Skeletal muscle tissue (tissue), 4 donors: ENCODE data around the gene EOLA2. TPM values are rescaled to one million over a fixed set of nuclear protein-coding genes. Genes with fewer than 3 reads are reported as not detected.
"Not testable (repeated sequence)": the region's sequence is repeated elsewhere in the genome, so short reads cannot be mapped to it uniquely, and the experiment has no call there.

Experiments
- H3K27ac ChIP-seq: one replicate; pipeline ENCODE4 v1.7.0; 2013; ENCODE audit warnings: mild to moderate bottlenecking, low read depth, low read length, inconsistent platforms
- H3K27me3 ChIP-seq, 3 donors: one replicate each; pipeline ENCODE4 v1.7.0; 2013; ENCODE audit warnings: low read length in 3 of 3; ENCODE audit not compliant: control insufficient read depth in 3 of 3, insufficient read depth in 3 of 3
- H3K36me3 ChIP-seq, 3 donors: one replicate each; pipeline ENCODE4 v1.7.0; 2013; ENCODE audit warnings: low read length in 3 of 3; ENCODE audit not compliant: control insufficient read depth in 3 of 3, insufficient read depth in 3 of 3
- H3K4me1 ChIP-seq, 3 donors: one replicate each; pipeline ENCODE4 v1.7.0; 2013; ENCODE audit warnings: low read length in 3 of 3, mild to moderate bottlenecking in 3 of 3; ENCODE audit not compliant: control insufficient read depth in 3 of 3, insufficient read depth in 3 of 3
- H3K4me3 ChIP-seq, 3 donors: one replicate each; pipeline ENCODE4 v1.7.0; 2013; ENCODE audit warnings: low read length in 3 of 3
- H3K9ac ChIP-seq, 3 donors: one replicate each; pipeline ENCODE4 v1.7.0; 2013; ENCODE audit warnings: low read length in 3 of 3, mild to moderate bottlenecking in 3 of 3, moderate library complexity in 2 of 3, low read depth in 1 of 3
- H3K9me3 ChIP-seq, 3 donors: one replicate each; pipeline ENCODE4 v1.7.0; 2013; ENCODE audit warnings: low read length in 3 of 3; ENCODE audit not compliant: control insufficient read depth in 3 of 3
- total RNA-seq: library from RNA; depleted of rRNA; stranded (reverse); fragments of >200 nt; gene quantifications from one replicate; pipeline ENCODE4 v1.2.3, GENCODE V29; 2014
- donor health status: Osteomylitis.

Gene EOLA2
- total RNA-seq, 1 donor from 2014 or later, result 8.9 TPM

DNA sequence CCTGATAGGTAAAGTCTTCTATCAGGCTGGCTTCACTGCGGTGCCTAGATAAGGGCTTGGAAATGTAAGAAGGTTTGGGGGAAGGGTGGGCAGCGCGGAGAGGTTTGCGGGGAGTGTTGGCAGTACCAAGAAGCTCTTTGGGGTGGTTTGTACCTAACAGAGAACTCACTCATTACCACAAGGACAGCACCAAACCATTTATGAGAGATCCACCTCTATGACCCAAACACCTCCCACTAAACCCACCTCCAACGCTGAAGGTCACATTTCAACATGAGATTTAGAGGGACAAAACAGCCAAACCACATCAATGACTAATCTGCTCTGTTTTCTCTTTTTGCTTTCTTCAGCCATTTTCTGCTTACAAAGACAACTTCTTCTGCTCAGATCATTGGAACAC lies 13.9 kb downstream of the EOLA2 start:
- H3K36me3 ChIP-seq, H3K9me3 ChIP-seq, H3K27me3 ChIP-seq, H3K4me3 ChIP-seq, H3K4me1 ChIP-seq, H3K27ac ChIP-seq, H3K9ac ChIP-seq: not testable (repeated sequence)

DNA sequence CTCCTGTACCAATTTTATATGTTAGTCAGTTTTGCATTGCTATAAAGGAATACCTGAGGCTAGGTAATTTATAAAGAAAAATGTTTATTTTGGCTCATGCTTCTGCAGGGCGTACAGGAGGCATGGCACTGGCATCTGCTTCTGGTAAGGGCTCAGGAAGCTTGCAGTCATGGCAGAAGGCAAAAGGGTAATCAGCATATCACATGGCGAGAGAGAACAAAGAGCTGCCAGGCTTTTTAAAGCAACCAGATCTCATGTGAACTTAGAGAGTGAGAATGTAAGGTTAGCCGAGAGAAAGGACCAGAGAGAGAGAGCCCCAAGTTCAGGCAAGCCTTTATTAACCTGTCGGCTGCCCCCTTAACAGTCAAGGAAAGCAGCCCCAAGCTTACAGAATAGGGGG lies 14.5 kb downstream of the EOLA2 start:
- not testable (repeated sequence) for H3K9ac ChIP-seq, H3K27ac ChIP-seq, H3K4me1 ChIP-seq, H3K36me3 ChIP-seq, H3K9me3 ChIP-seq, H3K27me3 ChIP-seq, H3K4me3 ChIP-seq

DNA sequence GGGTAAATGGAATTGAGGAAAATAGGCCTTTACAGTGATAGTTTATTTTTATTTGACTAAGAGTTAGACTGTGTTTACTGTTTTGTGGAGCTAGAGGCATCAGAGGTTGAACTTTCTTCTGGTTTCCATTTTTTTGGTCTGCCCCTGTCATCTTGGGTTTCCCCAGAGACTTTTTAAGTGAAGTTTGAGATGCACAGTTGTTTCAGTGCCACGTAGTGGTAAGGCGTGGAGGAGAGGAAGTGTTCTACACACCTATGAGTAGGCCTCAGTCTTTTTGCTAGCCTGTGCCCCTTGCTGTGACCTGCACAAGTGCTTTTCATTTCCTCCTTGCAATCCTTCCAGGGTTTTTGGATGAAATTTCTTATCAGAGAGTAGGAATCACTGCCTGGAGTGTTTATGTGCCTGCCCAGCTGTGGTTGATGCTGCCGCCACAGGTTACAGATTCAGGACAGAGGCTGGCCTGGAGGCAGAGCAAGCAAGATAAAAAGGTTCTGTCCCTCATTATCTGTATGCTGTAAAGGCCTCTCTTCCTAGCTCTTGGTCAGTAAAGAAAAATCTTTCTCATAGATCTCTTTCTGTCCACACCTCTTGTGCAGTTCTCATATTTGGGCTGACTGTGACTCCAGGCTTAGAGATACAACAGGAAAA lies 21.4 kb downstream of the EOLA2 start:
- Histone ChIP-seq H3K9me3 (no peaks in the 10 kb centered on the region), H3K4me1 (no peaks in the 10 kb centered on the region), H3K4me3 (no peak overlapping the region), H3K27ac (no peak overlapping the region), H3K36me3 (no peaks in the 10 kb centered on the region), H3K27me3 (no peaks in the 10 kb centered on the region), H3K9ac (no peak overlapping the region)

DNA sequence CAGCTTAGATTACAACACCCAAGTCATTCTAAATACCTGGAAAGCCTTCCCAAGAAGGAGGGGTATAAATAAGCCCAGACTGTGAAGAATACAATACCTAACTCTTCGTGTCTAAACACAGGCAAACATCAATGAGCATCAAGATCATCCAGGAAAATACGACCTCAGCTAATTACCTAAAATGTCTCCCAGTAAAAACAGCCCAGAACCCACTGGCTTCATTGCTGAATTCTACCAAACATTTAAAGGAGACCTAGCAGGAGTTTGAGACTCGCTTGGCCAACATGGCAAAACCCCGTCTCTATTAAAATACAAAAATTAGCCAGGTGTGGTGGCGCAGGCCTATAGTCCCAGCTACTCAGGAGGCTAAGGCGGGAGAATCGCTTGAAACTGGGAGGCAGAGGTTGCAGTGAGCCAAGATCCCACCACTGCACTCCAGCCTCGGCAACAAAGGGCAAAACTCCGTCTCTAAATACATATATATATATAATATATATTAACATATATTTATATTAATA lies 28.1 kb downstream of the EOLA2 start:
- Histone ChIP-seq H3K9me3 (no peaks in the 10 kb centered on the region), H3K4me1 (no peaks in the 10 kb centered on the region), H3K36me3 (no peaks in the 10 kb centered on the region), H3K4me3 (no peak overlapping the region), H3K27ac (no peak overlapping the region), H3K27me3 (no peaks in the 10 kb centered on the region), H3K9ac (no peak overlapping the region)

DNA sequence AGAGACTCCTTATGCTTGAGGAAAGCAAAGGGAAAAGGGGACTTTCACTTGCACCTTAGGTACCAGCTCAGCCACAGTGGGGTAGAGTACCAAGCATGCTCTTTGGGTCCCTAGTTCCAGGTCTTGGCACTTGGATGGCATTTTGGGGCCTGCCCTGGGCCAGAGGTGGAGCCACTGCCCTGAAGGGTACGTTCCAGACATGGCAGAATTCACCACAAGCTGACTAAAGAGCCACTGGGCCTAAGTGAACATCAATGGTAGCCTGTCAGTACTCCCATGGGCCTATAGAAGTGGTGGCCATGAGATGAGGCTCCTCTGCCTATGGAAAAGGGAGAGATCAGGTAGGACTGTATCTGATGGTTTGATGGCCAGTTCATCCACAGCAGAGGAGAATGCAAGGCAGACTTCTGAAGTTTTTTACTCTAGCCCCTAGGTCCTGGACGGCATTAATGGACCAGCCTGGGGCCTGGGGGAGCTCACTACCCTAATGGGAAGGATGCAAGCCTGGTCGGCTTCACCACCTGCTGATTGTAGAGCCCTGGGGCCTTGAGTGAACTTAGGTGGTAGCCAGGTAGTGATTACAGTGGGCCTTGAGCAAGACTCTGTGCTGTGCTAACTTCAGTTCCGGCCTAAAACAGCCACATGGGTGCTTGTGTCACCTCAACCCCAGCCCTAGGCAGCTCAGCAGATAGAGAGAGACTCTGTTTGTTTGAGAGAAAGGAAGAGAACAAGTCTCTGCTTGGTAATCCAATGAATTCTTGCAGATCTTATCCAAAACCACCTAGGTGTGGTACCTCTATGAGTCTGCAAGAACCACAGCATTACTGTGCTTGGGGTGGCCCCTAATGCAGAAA lies 28.7 kb downstream of the EOLA2 start:
- Histone ChIP-seq H3K9me3 (no peaks in the 10 kb centered on the region), H3K4me3 (no peak overlapping the region), H3K4me1 (no peaks in the 10 kb centered on the region), H3K36me3 (no peaks in the 10 kb centered on the region), H3K9ac (no peak overlapping the region), H3K27ac (no peak overlapping the region), H3K27me3 (no peaks in the 10 kb centered on the region)

DNA sequence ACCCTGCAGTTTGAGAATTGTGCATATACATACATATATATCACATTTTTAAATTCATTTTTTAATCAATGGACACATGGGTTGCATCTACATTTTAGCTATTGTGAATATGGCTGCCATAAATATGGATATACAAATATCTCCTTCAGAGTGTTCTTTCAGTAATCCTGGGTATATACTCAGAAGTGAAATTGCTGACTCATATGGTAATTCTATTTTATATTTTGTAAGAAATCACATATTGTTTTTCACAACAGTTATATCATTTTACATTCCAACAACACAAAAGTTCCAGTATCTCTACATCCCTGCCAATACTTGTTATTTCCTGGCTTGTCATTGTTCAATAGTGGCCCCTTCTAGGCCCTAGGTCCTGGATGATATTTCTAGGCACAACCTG lies 29.6 kb downstream of the EOLA2 start:
- Histone ChIP-seq H3K9ac (no peak overlapping the region), H3K27me3 (no peaks in the 10 kb centered on the region), H3K36me3 (no peaks in the 10 kb centered on the region), H3K9me3 (no peaks in the 10 kb centered on the region), H3K27ac (no peak overlapping the region), H3K4me3 (no peak overlapping the region), H3K4me1 (no peaks in the 10 kb centered on the region)

DNA sequence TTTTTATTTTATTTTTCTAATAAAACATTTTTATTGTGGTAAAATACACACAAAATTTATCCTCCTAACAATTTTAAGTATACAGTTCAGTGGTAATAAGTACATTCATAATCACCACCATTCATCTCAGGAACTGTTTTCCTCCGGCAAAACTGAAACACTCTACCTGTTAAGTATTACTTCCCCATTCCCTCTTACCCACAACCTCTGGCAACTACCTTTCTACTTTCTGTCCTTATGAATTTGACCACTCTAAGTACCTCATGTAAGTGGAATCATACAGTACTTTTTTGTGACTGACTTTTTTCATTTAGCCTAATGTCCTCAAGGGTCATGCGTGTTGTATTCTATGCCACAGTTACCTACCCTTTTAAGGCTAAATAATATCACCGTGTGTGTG lies 30.0 kb downstream of the EOLA2 start:
- Histone ChIP-seq H3K4me3 (no peak overlapping the region), H3K9ac (no peak overlapping the region), H3K27me3 (no peaks in the 10 kb centered on the region), H3K27ac (no peak overlapping the region), H3K36me3 (no peaks in the 10 kb centered on the region), H3K4me1 (no peaks in the 10 kb centered on the region), H3K9me3 (no peaks in the 10 kb centered on the region)

DNA sequence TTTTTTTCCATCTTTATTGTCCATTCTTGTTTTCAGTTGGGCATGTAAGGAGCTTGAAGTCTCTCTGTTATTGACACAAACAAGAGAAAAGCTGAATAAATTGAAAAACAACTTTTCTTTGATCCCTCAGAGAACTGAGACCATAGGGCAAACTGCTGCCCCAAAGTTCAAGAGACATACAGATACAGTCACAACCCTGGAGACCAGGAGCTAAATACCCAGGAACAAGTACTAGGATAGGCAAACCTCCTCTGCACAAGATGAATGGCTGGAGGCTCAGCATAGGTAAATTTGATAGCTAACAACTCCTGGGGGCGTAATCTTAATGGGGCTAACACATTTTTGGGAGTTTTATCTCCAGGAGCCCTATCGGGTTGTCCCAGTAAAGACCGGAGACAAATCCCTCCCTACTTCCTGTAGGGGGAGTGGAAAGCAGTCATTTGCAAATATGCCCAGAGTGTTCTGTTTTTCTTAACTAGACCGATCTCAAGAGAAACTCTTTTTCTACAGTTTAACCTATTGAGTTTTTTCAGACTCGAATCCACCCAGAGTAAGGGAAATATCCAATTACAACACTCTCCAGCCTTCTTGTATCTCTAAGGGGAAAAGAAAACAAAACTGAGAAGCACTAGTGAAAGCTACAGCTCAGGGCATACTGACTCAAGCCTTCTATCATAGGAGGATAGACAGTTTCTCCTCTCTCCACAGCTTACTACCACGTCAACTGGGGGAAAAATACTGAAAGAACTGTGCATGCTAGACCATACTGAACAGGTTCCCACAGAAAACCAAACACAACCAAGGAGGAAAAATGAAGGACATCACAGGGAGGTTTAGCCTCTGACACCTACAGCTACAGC lies 34.2 kb downstream of the EOLA2 start:
- H3K4me3 ChIP-seq, result no peak overlapping the region
- H3K4me1 ChIP-seq, result no peaks in the 10 kb centered on the region
- no peaks in the 10 kb centered on the region for H3K9me3 ChIP-seq
- no peaks in the 10 kb centered on the region for H3K36me3 ChIP-seq
- H3K27me3 ChIP-seq, result no peaks in the 10 kb centered on the region
- no peak overlapping the region for H3K9ac ChIP-seq
- no peak overlapping the region for H3K27ac ChIP-seq

DNA sequence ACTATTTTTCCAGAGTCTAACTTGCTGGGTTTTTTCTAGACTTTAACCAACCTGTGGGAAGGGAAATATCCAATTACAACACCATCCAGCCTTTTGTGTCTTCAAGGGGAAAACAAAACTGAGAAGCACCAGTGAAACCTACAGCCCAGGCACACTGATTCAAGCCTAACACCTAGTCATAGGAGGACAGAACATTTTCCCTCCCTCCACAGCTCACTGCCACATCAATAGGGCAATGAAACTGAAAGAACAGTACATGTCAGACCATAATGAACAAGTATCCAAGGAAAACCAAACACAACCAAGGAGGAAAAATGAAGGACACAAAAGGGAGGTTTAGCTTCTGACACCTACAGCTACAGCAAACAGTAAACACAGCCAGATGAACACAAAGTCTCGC lies 39.7 kb downstream of the EOLA2 start:
- Histone ChIP-seq H3K36me3 (no peaks in the 10 kb centered on the region), H3K4me3 (no peak overlapping the region), H3K27me3 (no peaks in the 10 kb centered on the region), H3K27ac (no peak overlapping the region), H3K9me3 (no peaks in the 10 kb centered on the region), H3K9ac (no peak overlapping the region), H3K4me1 (no peaks in the 10 kb centered on the region)

DNA sequence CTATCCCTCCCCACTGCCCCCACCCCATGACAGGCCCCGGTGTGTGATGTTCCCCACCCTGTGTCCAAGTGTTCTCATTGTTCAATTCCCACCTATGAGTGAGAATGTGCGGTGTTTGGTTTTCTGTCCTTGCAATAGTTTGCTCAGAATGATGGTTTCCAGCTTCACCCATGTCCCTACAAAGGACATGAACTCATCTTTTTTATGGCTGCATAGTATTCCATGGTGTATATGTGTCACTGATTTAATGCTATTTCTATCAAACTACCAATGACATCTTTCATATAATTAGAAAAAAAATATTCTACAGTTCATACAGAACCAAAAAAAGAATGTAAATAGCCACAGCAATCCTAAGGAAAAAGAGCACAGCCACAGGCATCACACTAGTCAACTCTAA lies 47.5 kb downstream of the EOLA2 start:
- not testable (repeated sequence) for H3K4me3 ChIP-seq, H3K27me3 ChIP-seq, H3K36me3 ChIP-seq, H3K27ac ChIP-seq, H3K4me1 ChIP-seq, H3K9ac ChIP-seq, H3K9me3 ChIP-seq
